T1000 (cell line): ENCODE results near the gene ZNF75A.

ENCODE experiments used
- DNase-seq: peaks from one replicate; lab custom pipeline; 2025; ENCODE audit warnings: mixed read lengths; lab: John Stamatoyannopoulos, UW

ZNF75A gene

GRCh38 chr16:3289998-3290673 lies 15.2 kb upstream of the ZNF75A start:
- no peak for DNase-seq

DNA sequence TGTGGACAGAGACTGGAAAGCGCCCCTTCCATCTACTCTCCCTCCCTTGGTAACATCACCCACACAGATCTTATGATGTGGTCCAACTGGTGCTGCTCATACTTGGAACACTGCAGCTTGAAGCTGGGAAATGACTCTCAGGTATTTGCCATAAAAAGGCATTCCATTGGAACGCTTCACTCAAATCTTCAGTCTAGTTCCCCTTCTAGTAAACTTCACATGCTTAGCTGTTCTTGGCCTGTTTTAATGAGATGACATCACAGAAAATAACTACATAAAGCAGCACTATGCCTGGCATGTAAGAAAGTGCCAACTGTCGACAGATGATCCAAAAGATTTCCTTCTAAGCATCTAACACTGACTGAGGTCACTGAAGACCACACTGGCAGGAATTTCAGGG lies 12.7 kb upstream of the ZNF75A start:
- no peak for DNase-seq

GRCh38 chr16:3295209-3295608 lies 10.1 kb upstream of the ZNF75A start:
- no peak for DNase-seq

- DNase-seq = no peak
These were observed 9.5 kb upstream of the ZNF75A start for GRCh38 chr16:3295783-3296182.

DNA sequence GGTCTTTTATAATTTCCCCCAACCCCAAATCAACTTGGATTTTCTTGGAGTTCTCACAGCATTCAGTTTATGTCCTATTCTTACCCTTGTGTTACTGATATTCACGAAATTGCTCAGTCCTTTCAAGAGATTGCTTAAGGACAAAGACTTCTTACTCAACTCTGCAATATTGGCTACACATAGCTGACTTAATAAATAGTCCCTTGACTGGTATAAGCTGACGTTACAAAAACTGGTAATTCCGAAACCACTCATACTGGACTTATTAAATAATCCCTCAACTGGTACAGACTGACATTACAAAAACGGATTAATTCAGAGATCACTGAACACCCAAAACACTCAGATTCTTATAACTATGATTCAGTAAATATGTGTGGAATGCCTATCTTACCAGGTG lies 927 bp upstream of the ZNF75A start:
- no peak for DNase-seq

- DNase-seq = no peak
These were observed 781 bp downstream of the ZNF75A start for GRCh38 chr16:3306078-3306477.

GRCh38 chr16:3311496-3311895 lies 6.2 kb downstream of the ZNF75A start:
- DNase-seq = no peak

DNA sequence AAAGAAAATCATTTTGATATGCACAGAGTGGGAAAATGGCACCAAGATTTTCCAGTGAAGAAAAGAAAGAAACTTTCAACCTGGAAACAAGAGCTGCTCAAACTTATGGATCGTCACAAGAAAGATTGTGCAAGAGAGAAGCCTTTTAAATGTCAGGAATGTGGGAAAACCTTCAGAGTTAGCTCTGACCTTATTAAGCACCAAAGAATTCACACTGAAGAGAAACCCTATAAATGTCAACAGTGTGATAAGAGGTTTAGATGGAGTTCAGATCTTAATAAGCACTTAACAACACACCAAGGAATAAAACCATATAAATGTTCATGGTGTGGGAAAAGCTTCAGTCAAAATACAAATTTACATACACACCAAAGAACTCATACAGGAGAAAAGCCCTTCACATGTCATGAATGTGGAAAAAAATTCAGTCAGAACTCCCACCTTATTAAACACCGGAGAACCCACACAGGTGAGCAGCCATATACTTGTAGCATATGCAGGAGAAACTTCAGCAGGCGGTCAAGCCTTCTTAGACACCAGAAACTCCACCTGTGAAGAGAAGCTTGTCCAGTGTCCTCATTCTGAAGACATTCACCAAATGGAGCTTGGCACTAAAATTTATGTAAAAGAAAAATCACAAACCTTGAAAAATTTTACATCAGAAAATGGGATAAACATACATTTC lies 12.2 kb downstream of the ZNF75A start:
- DNase-seq = no peak

- DNase-seq = no peak
These were observed 16.5 kb downstream of the ZNF75A start for GRCh38 chr16:3321816-3322215.

DNA sequence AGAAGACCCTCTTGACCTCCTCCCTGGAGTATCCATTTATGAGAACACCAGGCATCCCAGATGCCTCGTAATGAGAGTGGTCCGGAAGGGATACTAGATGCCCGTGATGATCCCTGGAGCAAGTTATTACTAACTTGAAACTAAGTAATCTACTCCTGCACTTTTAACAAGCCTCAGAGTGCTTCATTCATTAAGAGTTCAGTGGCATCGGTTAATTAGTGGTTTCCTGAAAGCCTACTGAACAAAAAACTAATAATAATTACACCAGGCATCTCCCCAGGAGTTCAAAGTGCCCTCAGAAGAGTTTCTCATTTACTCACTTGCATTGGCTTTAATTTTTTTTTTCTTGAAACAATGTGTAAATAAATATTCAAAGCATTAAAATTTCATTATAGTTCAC lies 22.2 kb downstream of the ZNF75A start:
- DNase-seq = no peak

DNA sequence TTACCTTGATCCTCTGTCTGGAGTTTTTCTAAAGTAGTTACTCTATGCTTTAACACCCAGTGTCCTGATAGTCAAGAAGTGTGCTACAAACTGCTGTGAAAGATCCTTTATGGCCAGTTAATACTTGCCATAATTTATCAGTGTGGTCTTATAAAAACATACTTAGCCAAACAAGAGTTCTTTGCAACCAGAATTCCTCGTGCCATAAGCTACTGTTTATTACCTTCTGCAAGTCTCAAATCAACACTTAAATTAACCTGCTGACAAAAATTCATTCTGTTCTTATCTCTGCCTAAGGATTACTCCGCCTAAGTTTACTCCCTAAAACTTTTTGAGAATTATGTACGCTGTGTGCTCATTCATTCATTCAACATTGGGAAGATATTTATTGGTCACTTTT lies 22.8 kb downstream of the ZNF75A start:
- DNase-seq = no peak

- DNase-seq = no peak
These were observed 23.3 kb downstream of the ZNF75A start for GRCh38 chr16:3328643-3329042.

- DNase-seq = no peak
These were observed 40.7 kb downstream of the ZNF75A start for GRCh38 chr16:3346041-3346440.

DNA sequence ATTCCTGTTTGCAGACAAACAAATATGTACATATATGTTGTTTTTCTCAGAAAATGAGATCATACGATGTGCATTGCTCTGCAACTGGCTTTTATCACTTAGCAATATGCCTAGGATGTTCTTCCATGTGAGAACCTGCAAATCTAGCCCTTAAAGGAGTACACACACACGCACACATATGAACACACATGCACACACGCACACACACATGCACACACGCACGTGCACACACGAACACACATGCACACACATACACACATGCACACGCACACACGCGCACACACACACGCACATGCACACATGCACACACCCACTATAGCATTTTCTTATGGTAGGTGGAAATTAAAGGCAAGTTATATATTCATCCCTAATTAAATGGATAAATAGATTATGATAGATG lies 42.3 kb downstream of the ZNF75A start:
- no peak for DNase-seq

DNA sequence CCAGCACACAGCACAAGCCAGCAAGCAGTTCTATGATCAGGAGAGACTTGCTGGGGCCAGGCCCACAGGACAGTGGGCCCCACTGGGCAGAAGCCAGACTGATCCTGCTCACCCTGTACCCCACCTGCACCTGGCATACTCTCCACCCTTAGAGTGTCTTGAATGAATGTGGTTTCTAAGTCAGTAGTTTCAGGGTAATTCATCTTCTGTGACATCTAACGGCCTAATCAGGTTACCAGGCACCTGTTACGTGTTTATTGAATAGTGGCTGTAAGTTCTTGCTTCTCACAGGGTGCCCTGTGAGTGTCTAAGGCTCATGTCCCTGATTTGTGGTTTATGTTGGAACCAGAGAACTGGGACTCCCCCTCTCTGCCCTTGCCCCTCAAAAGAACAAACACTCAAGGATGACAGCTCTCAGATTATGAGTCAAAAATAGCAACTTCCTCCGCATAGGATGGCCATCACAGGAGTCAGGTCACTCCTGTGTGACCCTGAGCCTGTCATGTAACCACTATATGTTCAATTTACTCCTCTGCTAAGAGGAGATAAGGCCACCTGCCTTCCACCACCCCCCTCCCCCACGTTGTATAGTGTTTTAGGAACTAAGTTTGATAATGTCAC lies 43.4 kb downstream of the ZNF75A start:
- no peak for DNase-seq

DNA sequence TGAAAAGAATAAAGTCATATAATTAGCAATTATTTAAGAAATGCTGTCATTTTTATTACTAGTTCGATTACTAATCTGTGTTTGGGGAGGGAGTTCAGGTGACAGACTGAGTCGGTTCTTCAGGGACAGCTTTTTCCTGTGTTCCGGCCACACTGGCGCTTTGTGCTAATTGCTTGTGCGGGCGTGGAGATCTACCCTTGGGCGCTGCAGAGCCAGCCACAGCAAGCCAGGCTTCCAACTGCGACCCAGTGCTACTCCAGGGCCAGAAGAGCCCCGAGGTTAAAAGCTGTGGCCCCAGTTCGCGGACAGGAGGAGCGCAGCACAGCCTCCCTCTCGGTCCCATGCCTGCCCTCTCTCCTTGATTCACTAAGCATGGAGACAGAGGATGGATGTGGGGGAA lies 43.9 kb downstream of the ZNF75A start:
- no peak for DNase-seq

GRCh38 chr16:3355589-3355988 lies 50.3 kb downstream of the ZNF75A start, which contains the start of gene OR2C1:
Gene OR2C1, plus strand, starts transcription at chr16:3355889. Its CDS starts 52 bp downstream, at chr16:3355941.
- no peak for DNase-seq

DNA sequence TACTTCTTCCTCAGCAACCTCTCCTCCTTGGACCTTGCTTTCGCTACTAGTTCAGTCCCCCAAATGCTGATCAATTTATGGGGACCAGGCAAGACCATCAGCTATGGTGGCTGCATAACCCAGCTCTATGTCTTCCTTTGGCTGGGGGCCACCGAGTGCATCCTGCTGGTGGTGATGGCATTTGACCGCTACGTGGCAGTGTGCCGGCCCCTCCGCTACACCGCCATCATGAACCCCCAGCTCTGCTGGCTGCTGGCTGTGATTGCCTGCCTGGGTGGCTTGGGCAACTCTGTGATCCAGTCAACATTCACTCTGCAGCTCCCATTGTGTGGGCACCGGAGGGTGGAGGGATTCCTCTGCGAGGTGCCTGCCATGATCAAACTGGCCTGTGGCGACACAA lies 50.8 kb downstream of the ZNF75A start:
- DNase-seq = no peak

DNA sequence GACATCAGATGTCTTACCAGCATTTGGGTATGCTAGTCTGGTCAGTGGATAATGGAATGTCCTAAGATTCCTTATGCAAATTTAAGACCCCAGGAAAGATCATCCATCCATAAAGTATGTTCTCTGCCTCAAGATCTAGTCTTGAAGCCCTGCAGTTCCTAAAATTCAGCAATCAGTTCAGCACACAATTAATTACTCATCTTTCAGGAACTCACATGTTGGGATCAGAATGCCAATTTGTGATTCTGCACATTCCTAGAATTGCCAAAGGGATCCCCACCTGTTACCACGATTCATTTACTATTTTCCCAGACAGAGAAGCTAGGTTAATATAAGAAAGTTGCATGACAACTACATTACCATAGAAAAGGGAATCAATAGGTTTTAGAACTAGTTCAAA lies 53.6 kb downstream of the ZNF75A start:
- DNase-seq = no peak

DNA sequence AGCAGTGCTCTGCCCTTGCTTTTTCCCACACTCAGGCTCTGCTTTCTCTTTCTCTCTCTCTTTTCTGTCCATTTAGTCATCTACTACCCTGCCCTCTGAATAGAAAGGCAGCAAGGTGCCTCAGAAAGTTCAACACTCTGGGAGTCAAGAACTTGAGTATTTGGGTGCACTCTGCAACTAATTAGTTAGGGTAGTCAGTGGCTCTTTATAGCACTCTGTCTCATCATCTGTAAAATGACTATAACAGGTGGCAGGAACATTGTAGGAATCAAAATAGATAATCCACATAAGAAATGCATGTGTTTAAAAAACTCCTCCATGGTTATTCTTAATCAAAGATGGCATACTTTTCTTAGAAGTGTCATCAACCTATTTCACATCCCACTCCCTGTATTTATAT lies 57.6 kb downstream of the ZNF75A start:
- DNase-seq = no peak

GRCh38 chr16:3363793-3364192 lies 58.5 kb downstream of the ZNF75A start:
- DNase-seq = no peak

- peak; percentile 97 for DNase-seq
These were observed 59.6 kb downstream of the ZNF75A start for GRCh38 chr16:3364774-3365427.
